HepG2 (cell line): ENCODE data around the gene EPB41L2. TPM values are rescaled to one million over a fixed set of nuclear protein-coding genes. Genes with fewer than 3 reads are reported as not detected.

Experiments
- ATAC-seq: fragments of 200-7000 bp; cut with Tn5 transposase; 3 replicates; pipeline ENCODE4 v1.9.1; 2020; ENCODE audit warnings: mild to moderate bottlenecking, moderate library complexity
- BruUV-seq: library from RNA; stranded (reverse); fragments of 400-500 nt; replicated peaks from 2 replicates; lab custom pipeline; 2021; lab: Mats Ljungman, UMichigan
- CTCF ChIA-PET: fragments of 300-600 bp; formaldehyde crosslinking; extraction: SDS; loops from one replicate; lab custom pipeline; 2021; ENCODE audit warnings: low total read pairs, inconsistent platforms, low intra/inter-chr PET ratio; lab: Yijun Ruan, JAX
- POLR2A ChIA-PET: fragments of 350-600 bp; sonication (Branson Sonifier 250); formaldehyde crosslinking; loops from one replicate; lab custom pipeline; 2020; ENCODE audit warnings: antibody characterized with exemption, inconsistent platforms; lab: Yijun Ruan, JAX
- DNase-seq: peaks from one replicate; pipeline ENCODE4 v3.0.0-alpha.2; 2015; ENCODE audit warnings: low spot score
- FAIRE-seq: peaks from 3 replicates; lab custom pipeline; 2011; peaks lifted over from hg19 to GRCh38; lab: Jason Lieb, UNC
- H2AFZ ChIP-seq: one replicate; pipeline ENCODE4 v1.6.1; 2011; ENCODE audit warnings: low read length, inconsistent platforms
- H3K27ac ChIP-seq: fragments of 300-600 bp; 3 replicates; pipeline ENCODE4 v1.8.0; 2011; ENCODE audit warnings: mixed run types, mild to moderate bottlenecking, mixed read lengths, low read length, inconsistent platforms; ENCODE audit not compliant: insufficient read depth; ENCODE audit errors: extremely low read length
- H3K27me3 ChIP-seq, 2 experiments: fragments of 200-600 bp in 1 of 2; 2 replicates in 1 of 2; 3 replicates in 1 of 2; pipeline versions ENCODE4 v1.6.0 to v1.8.0; 2011; ENCODE audit warnings: low read length in 2 of 2, mild to moderate bottlenecking in 2 of 2, moderate library complexity in 2 of 2, inconsistent platforms in 1 of 2; ENCODE audit not compliant: insufficient read depth in 2 of 2, control insufficient read depth in 1 of 2
- H3K36me3 ChIP-seq, 2 experiments: fragments of 200-600 bp in 1 of 2; replicated peaks in 1 of 2; 2 replicates in 1 of 2; 3 replicates in 1 of 2; pipeline versions ENCODE4 v1.5.1 to v1.8.0; 2011; ENCODE audit warnings: low read length in 2 of 2, inconsistent platforms in 1 of 2; ENCODE audit not compliant: insufficient read depth in 2 of 2, control insufficient read depth in 1 of 2
- H3K4me1 ChIP-seq: 2 replicates; pipeline ENCODE4 v1.5.1; 2012; ENCODE audit warnings: low read length, inconsistent platforms; ENCODE audit not compliant: insufficient read depth
- H3K4me2 ChIP-seq: 2 replicates; pipeline ENCODE4 v1.6.0; 2011; ENCODE audit warnings: low read depth, low read length, inconsistent platforms
- H3K4me3 ChIP-seq, 3 experiments: fragments of 200-600 bp in 1 of 3; sonication (generic), shearing (Covaris generic) in 1 of 3; replicated peaks in 1 of 3; 2 replicates each; pipeline ENCODE4 v1.5.1; 2011 to 2016; ENCODE audit warnings: low read length in 3 of 3, inconsistent platforms in 2 of 3, low read depth in 2 of 3, mild to moderate bottlenecking in 2 of 3, control low read depth in 1 of 3, mixed read lengths in 1 of 3; ENCODE audit not compliant: insufficient read depth in 1 of 3
- H3K79me2 ChIP-seq: one replicate; pipeline ENCODE4 v1.6.1; 2011; ENCODE audit warnings: low read length, inconsistent platforms; ENCODE audit not compliant: insufficient read depth
- H3K9ac ChIP-seq: 2 replicates; pipeline ENCODE4 v1.6.0; 2011; ENCODE audit warnings: mild to moderate bottlenecking, low read depth, low read length, inconsistent platforms; ENCODE audit not compliant: insufficient read depth
- H3K9me3 ChIP-seq: 2 replicates; pipeline ENCODE4 v1.5.1; 2012; ENCODE audit warnings: mild to moderate bottlenecking, low read length
- H4K20me1 ChIP-seq: 2 replicates; pipeline ENCODE4 v1.6.0; 2011; ENCODE audit warnings: inconsistent platforms, mild to moderate bottlenecking, low read length, moderate library complexity; ENCODE audit not compliant: insufficient read depth
- BCL3 ChIP-seq: sonication (generic); formaldehyde crosslinking; IDR thresholded peaks from 2 replicates; pipeline ENCODE4 v1.5.1; 2020; ENCODE audit warnings: mild to moderate bottlenecking, missing genetic modification reagents, moderate library complexity
- FOXC1 ChIP-seq: sonication (generic); formaldehyde crosslinking; IDR thresholded peaks from 2 replicates; pipeline ENCODE4 v1.8.0; 2022; ENCODE audit warnings: mild to moderate bottlenecking, missing genetic modification reagents, borderline replicate concordance
- IKZF1 ChIP-seq: fragments of 450-650 bp; IDR thresholded peaks from 2 replicates; pipeline ENCODE4 v1.7.1; 2016
- KAT7 ChIP-seq: IDR thresholded peaks from 2 replicates; pipeline ENCODE4 v1.6.1; 2018; ENCODE audit warnings: borderline replicate concordance, missing compliant biosample characterization
- KDM2A ChIP-seq: sonication (generic); formaldehyde crosslinking; IDR thresholded peaks from 2 replicates; pipeline ENCODE4 v1.4.0; 2020; ENCODE audit warnings: low read depth, missing genetic modification reagents, borderline replicate concordance
- NFE2 ChIP-seq: sonication (generic); formaldehyde crosslinking; IDR thresholded peaks from 2 replicates; pipeline ENCODE4 v1.4.0; 2020; ENCODE audit warnings: missing genetic modification reagents
- NONO ChIP-seq, 2 experiments: fragments of 450-650 bp in 1 of 2; sonication (generic) in 1 of 2; formaldehyde crosslinking in 1 of 2; IDR thresholded peaks in 1 of 2; conservative IDR thresholded peaks in 1 of 2; 2 replicates each; pipeline versions ENCODE4 v1.6.1 to v1.8.0; 2017 to 2022; ENCODE audit warnings: mild to moderate bottlenecking in 1 of 2, missing genetic modification reagents in 1 of 2, moderate library complexity in 1 of 2
- ZBTB1 ChIP-seq: sonication (generic); formaldehyde crosslinking; IDR thresholded peaks from 2 replicates; pipeline ENCODE4 v1.4.0; 2020; ENCODE audit warnings: missing genetic modification reagents, borderline replicate concordance
- ZFYVE20 ChIP-seq: sonication (generic); formaldehyde crosslinking; IDR thresholded peaks from 2 replicates; pipeline ENCODE4 v1.8.0; 2023; ENCODE audit warnings: low read depth, mild to moderate bottlenecking, moderate library complexity, missing genetic modification reagents, borderline replicate concordance
- ZNF253 ChIP-seq: sonication (generic); formaldehyde crosslinking; IDR thresholded peaks from 2 replicates; pipeline ENCODE4 v1.8.0; 2022; ENCODE audit warnings: mild to moderate bottlenecking, missing genetic modification reagents, borderline replicate concordance
- ZNF335 ChIP-seq: sonication (generic); formaldehyde crosslinking; IDR thresholded peaks from 2 replicates; pipeline ENCODE4 v1.4.0; 2020; ENCODE audit warnings: missing genetic modification reagents
- ZNF780A ChIP-seq: sonication (generic); formaldehyde crosslinking; IDR thresholded peaks from 2 replicates; pipeline ENCODE4 v1.8.0; 2022; ENCODE audit warnings: mild to moderate bottlenecking, missing genetic modification reagents, moderate library complexity
- ZNF878 ChIP-seq: sonication (generic); formaldehyde crosslinking; IDR thresholded peaks from 2 replicates; pipeline ENCODE4 v1.8.1; 2023; ENCODE audit warnings: mild to moderate bottlenecking, missing genetic modification reagents, moderate library complexity
- WGBS: methylation state at CpG from one replicate; pipeline ENCODE4 v1.1.6; 2017; ENCODE audit warnings: low lambda C conversion rate; 5-methylcytosine and 5-hydroxymethylcytosine counted together
- in situ Hi-C: cut with HindIII; loops from 2 replicates; pipeline ENCODE4 v1.10.0; 2017; ENCODE audit warnings: low pct_unique_long_range_greater_than_20kb; ENCODE audit not compliant: extremely low pct_ligation_motif_present
- intact Hi-C: fragments of 100-400 bp; cut with micrococcal nuclease; formaldehyde crosslinking; loops from one replicate; pipeline ENCODE4 v1.10.0; 2022; ENCODE audit not compliant: unreplicated experiment
- polyA plus RNA-seq, 8 experiments: library from polyadenylated mRNA; depleted of rRNA in 3 of 8; stranded (reverse) in 7 of 8; unstranded in 1 of 8; fragments of >200 nt; fragmentation: Illumina TruSeq in 4 of 8; extraction: Trizol in 4 of 8; gene quantifications; 2 replicates each; pipeline versions ENCODE4 v1.2.1 to v1.2.3, GENCODE V29; 2011 to 2016; ENCODE audit warnings: low read depth in 4 of 8, missing spikeins in 1 of 8, mixed read lengths in 1 of 8; ENCODE audit not compliant: insufficient read depth in 1 of 8
- total RNA-seq, 5 experiments: library from RNA; depleted of rRNA; stranded (reverse); fragments of >200 nt; fragmentation: Illumina TruSeq; extraction: Trizol; gene quantifications; 2 replicates each; pipeline ENCODE4 v1.2.3, GENCODE V29; 2016; ENCODE audit warnings: low read depth in 1 of 5
- TF ChIP-seq, protein P1 (sequence below): sonication (generic); formaldehyde crosslinking; IDR thresholded peaks from 2 replicates; pipeline ENCODE4 v1.4.0; 2020; ENCODE audit warnings: mild to moderate bottlenecking, missing genetic modification reagents
- TF ChIP-seq, protein P2 (sequence below): sonication (generic); formaldehyde crosslinking; IDR thresholded peaks from 2 replicates; pipeline ENCODE4 v1.5.0; 2020; ENCODE audit warnings: missing genetic modification reagents

EPB41L2 gene
- total and polyA plus RNA-seq, 2 of the 13 experiments (the other 11 are each of a cell fraction or from before 2014, with no cell fraction given): 41.7 to 56.4 TPM

GRCh38 chr6:131051341-131051740 lies 11.7 kb downstream of the EPB41L2 start:
- Histone ChIP-seq H3K9ac (no peak overlapping the region), H3K4me2 (no peak overlapping the region), H3K9me3 (peaks cover 30% of the 10 kb centered on the region), H3K36me3 (peaks cover 1 to 9% of the 10 kb centered on the region in 2 experiments; a peak in 4 of 5 replicates), H3K4me3 (no peak overlapping the region), H3K79me2 (peaks cover 94% of the 10 kb centered on the region), H4K20me1 (no peaks in the 10 kb centered on the region; the same call in 1 of the 2 replicates), H2AFZ (no peak overlapping the region), H3K27ac (no peak overlapping the region), H3K4me1 (peaks cover 16% of the 10 kb centered on the region), H3K27me3 (no peaks in the 10 kb centered on the region)
- POLR2A ChIA-PET: no interaction called here
- FAIRE-seq (no peak), DNase-seq (no peak), ATAC-seq (no peak)
- in situ Hi-C loops (no loop called here), intact Hi-C loops (no loop called here)
- TF ChIP-seq KDM2A (CRISPR knock-in tag) (no peak), ZFYVE20 (CRISPR knock-in tag) (no peak), BCL3 (CRISPR knock-in tag) (no peak), IKZF1 (no peak), FOXC1 (no peak), NONO (IDR thresholded peaks at IDR 0.05) (no peak), NONO (CRISPR knock-in tag; conservative IDR thresholded peaks at IDR 0.05) (no peak), NFE2 (CRISPR knock-in tag) (no peak), ZNF780A (CRISPR knock-in tag) (no peak), ZNF878 (CRISPR knock-in tag) (no peak), ZNF253 (CRISPR knock-in tag) (no peak), ZNF335 (no peak), ZBTB1 (no peak), KAT7 (CRISPR knock-in tag) (no peak)
- TF ChIP-seq, protein P1, sequence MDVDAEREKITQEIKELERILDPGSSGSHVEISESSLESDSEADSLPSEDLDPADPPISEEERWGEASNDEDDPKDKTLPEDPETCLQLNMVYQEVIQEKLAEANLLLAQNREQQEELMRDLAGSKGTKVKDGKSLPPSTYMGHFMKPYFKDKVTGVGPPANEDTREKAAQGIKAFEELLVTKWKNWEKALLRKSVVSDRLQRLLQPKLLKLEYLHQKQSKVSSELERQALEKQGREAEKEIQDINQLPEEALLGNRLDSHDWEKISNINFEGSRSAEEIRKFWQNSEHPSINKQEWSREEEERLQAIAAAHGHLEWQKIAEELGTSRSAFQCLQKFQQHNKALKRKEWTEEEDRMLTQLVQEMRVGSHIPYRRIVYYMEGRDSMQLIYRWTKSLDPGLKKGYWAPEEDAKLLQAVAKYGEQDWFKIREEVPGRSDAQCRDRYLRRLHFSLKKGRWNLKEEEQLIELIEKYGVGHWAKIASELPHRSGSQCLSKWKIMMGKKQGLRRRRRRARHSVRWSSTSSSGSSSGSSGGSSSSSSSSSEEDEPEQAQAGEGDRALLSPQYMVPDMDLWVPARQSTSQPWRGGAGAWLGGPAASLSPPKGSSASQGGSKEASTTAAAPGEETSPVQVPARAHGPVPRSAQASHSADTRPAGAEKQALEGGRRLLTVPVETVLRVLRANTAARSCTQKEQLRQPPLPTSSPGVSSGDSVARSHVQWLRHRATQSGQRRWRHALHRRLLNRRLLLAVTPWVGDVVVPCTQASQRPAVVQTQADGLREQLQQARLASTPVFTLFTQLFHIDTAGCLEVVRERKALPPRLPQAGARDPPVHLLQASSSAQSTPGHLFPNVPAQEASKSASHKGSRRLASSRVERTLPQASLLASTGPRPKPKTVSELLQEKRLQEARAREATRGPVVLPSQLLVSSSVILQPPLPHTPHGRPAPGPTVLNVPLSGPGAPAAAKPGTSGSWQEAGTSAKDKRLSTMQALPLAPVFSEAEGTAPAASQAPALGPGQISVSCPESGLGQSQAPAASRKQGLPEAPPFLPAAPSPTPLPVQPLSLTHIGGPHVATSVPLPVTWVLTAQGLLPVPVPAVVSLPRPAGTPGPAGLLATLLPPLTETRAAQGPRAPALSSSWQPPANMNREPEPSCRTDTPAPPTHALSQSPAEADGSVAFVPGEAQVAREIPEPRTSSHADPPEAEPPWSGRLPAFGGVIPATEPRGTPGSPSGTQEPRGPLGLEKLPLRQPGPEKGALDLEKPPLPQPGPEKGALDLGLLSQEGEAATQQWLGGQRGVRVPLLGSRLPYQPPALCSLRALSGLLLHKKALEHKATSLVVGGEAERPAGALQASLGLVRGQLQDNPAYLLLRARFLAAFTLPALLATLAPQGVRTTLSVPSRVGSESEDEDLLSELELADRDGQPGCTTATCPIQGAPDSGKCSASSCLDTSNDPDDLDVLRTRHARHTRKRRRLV: no peak
- TF ChIP-seq, protein P2, sequence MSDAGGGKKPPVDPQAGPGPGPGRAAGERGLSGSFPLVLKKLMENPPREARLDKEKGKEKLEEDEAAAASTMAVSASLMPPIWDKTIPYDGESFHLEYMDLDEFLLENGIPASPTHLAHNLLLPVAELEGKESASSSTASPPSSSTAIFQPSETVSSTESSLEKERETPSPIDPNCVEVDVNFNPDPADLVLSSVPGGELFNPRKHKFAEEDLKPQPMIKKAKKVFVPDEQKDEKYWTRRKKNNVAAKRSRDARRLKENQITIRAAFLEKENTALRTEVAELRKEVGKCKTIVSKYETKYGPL: no peak
- no TSS peak for BruUV-seq
- CTCF ChIA-PET: no interaction called here
- 100% methylated on average over 1 of the region's 1 CpG for WGBS
